Measurements from ENCODE around the gene ST3GAL3. TPM values are rescaled to one million over a fixed set of nuclear protein-coding genes. Genes with fewer than 3 reads are reported as not detected.

ST3GAL3 gene
- total and polyA plus RNA-seq, 2 experiments from 2014 or later = 4.5 to 7.0 TPM

- Mint-ChIP-seq H3K27ac (no peak overlapping the region; the same call in 1 of the 2 replicates), H3K36me3 (ENCODE audit: low read depth) (peaks cover 3% of the 10 kb centered on the region; the same call in 1 of the 3 replicates), H3K9me3 (no peaks in the 10 kb centered on the region), H3K4me1 (no peaks in the 10 kb centered on the region; the same call in 2 of the 3 replicates), H3K4me3 (no peak overlapping the region), H3K27me3 (ENCODE audit: insufficient read depth, low read depth, poor library complexity) (peaks cover 11% of the 10 kb centered on the region)
- H3K79me2 ChIP-seq (replicated peaks; ENCODE audit: insufficient read depth) = no peaks in the 10 kb centered on the region
- DNase-seq (ENCODE audit: low spot score) = no peak
- no peaks in the 10 kb centered on the region for H3F3A ChIP-seq (replicated peaks; ENCODE audit: low read depth)
- no peaks in the 10 kb centered on the region for H4K20me1 ChIP-seq (replicated peaks; ENCODE audit: insufficient read depth)
- H3K9me2 ChIP-seq (ENCODE audit: insufficient read depth) = no peaks in the 10 kb centered on the region
- H3K27ac ChIP-seq (ENCODE audit: low read depth) = no peak overlapping the region
- H2AFZ ChIP-seq = no peak overlapping the region
- TF ChIP-seq POLR2AphosphoS5 (IDR thresholded peaks at IDR 0.05; ENCODE audit: low read depth) = no peak
- TF ChIP-seq STAT1 (IDR thresholded peaks at IDR 0.05; ENCODE audit: unreplicated experiment) = no peak
- no peak for TF ChIP-seq REST (IDR thresholded peaks at IDR 0.05; ENCODE audit: unreplicated experiment)
- no peak for TF ChIP-seq EZH2 (IDR thresholded peaks at IDR 0.05; ENCODE audit: low read depth, unreplicated experiment)
- TF ChIP-seq ETS1 (IDR thresholded peaks at IDR 0.05) = no peak
- TF ChIP-seq EZH2phosphoT487 (IDR thresholded peaks at IDR 0.05; ENCODE audit: unreplicated experiment) = no peak
- no peak for TF ChIP-seq ZNF114 (CRISPR knock-in tag; IDR thresholded peaks at IDR 0.05)
- TF ChIP-seq NANOG (IDR thresholded peaks at IDR 0.05; ENCODE audit: borderline replicate concordance) = no peak
- no peak for TF ChIP-seq JUNB (IDR thresholded peaks at IDR 0.05; ENCODE audit: unreplicated experiment)
- no peak for TF ChIP-seq CREB1 (CRISPR knock-in tag; IDR thresholded peaks at IDR 0.05; ENCODE audit: low read depth)
- no peak for TF ChIP-seq CTCF (conservative IDR thresholded peaks at IDR 0.05; ENCODE audit: low read depth in 2 of 2)
- no peak for TF ChIP-seq ZNF462 (CRISPR knock-in tag; IDR thresholded peaks at IDR 0.05)
- no peak overlapping the region for H3K4me2 ChIP-seq
- no peaks in the 10 kb centered on the region for H3K36me3 ChIP-seq (ENCODE audit: insufficient read depth)
- H3K4me3 ChIP-seq = no peak overlapping the region
- no peaks in the 10 kb centered on the region for H3K27me3 ChIP-seq (ENCODE audit: insufficient read depth)
- no peaks in the 10 kb centered on the region for H3K4me1 ChIP-seq (ENCODE audit: insufficient read depth)
- ATAC-seq = no peak
Measured at GRCh38 chr1:43898981-43899380, 191.6 kb downstream of the ST3GAL3 start.

Measured in GM23338 (cell line).